Suprapubic skin (tissue), 4 donors: ENCODE results near the gene FAP.

ENCODE experiments used
- EP300 ChIP-seq: sonication (generic); formaldehyde crosslinking; IDR thresholded peaks from one replicate; pipeline ENCODE4 v1.6.1; 2017; ENCODE audit warnings: antibody characterized with exemption
- POLR2A ChIP-seq, 2 donors: fragments of 450-650 bp; IDR thresholded peaks; one replicate each; pipeline ENCODE4 v1.6.1; 2017; ENCODE audit warnings: antibody characterized with exemption in 2 of 2, mild to moderate bottlenecking in 2 of 2, moderate library complexity in 2 of 2
- POLR2AphosphoS5 ChIP-seq, 3 donors: sonication (generic); formaldehyde crosslinking; IDR thresholded peaks; one replicate each; pipeline ENCODE4 v1.6.1; 2017; ENCODE audit warnings: antibody characterized with exemption in 3 of 3
- TF ChIP-seq, protein P1 (sequence below), 2 donors: fragments of 200-600 bp in 1 of 2; fragments of 450-650 bp in 1 of 2; sonication (generic) in 1 of 2; IDR thresholded peaks; one replicate each; pipeline ENCODE4 v1.5.1; 2016 to 2019; ENCODE audit warnings: antibody characterized with exemption in 2 of 2, mild to moderate bottlenecking in 1 of 2, moderate library complexity in 1 of 2

- TF ChIP-seq, protein P1, sequence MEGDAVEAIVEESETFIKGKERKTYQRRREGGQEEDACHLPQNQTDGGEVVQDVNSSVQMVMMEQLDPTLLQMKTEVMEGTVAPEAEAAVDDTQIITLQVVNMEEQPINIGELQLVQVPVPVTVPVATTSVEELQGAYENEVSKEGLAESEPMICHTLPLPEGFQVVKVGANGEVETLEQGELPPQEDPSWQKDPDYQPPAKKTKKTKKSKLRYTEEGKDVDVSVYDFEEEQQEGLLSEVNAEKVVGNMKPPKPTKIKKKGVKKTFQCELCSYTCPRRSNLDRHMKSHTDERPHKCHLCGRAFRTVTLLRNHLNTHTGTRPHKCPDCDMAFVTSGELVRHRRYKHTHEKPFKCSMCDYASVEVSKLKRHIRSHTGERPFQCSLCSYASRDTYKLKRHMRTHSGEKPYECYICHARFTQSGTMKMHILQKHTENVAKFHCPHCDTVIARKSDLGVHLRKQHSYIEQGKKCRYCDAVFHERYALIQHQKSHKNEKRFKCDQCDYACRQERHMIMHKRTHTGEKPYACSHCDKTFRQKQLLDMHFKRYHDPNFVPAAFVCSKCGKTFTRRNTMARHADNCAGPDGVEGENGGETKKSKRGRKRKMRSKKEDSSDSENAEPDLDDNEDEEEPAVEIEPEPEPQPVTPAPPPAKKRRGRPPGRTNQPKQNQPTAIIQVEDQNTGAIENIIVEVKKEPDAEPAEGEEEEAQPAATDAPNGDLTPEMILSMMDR (IDR thresholded peaks at IDR 0.05) = no peak
- TF ChIP-seq POLR2AphosphoS5 (IDR thresholded peaks at IDR 0.05) (no peak), POLR2A (IDR thresholded peaks at IDR 0.05) (peak in 1 of 2 donors; percentile 45), EP300 (no peak)
Measured at GRCh38 chr2:162242586-162243280, 512 bp downstream of the FAP start.
